Endodermal cell (in vitro differentiated cells): Measurements from ENCODE around the gene BPIFB4. TPM values are rescaled to one million over a fixed set of nuclear protein-coding genes. Genes with fewer than 3 reads are reported as not detected.

ENCODE experiments used
- DNase-seq: peaks from one replicate; pipeline ENCODE4 v3.0.0-alpha.2; 2017
- H3K27ac ChIP-seq: 2 replicates; pipeline ENCODE4 v1.5.1; 2013; ENCODE audit warnings: mild to moderate bottlenecking, low read depth, low read length, moderate library complexity
- H3K27me3 ChIP-seq: 2 replicates; pipeline ENCODE4 v1.6.1; 2013; ENCODE audit warnings: mild to moderate bottlenecking, low read length, moderate library complexity; ENCODE audit not compliant: insufficient read depth, control insufficient read depth, poor library complexity, severe bottlenecking
- H3K36me3 ChIP-seq: 2 replicates; pipeline ENCODE4 v1.7.0; 2013; ENCODE audit warnings: mild to moderate bottlenecking, low read length, moderate library complexity; ENCODE audit not compliant: control insufficient read depth, insufficient read depth
- H3K4me1 ChIP-seq: one replicate; pipeline ENCODE4 v1.7.0; 2013; ENCODE audit warnings: low read length; ENCODE audit not compliant: control insufficient read depth, insufficient read depth
- H3K4me3 ChIP-seq: 2 replicates; pipeline ENCODE4 v1.5.1; 2013; ENCODE audit warnings: mild to moderate bottlenecking, low read length, moderate library complexity
- H3K9ac ChIP-seq: 2 replicates; pipeline ENCODE4 v1.6.1; 2013; ENCODE audit warnings: mild to moderate bottlenecking, low read length, moderate library complexity; ENCODE audit not compliant: poor library complexity, severe bottlenecking; ENCODE audit errors: extremely low read depth
- H3K9me3 ChIP-seq: 2 replicates; pipeline ENCODE4 v1.6.1; 2013; ENCODE audit warnings: mild to moderate bottlenecking, low read length, moderate library complexity; ENCODE audit not compliant: control insufficient read depth
- H3K27ac Mint-ChIP-seq: 2 replicates; pipeline ENCODE4 v1.8.0; 2020; ENCODE audit warnings: mixed read lengths
- H3K27me3 Mint-ChIP-seq: 2 replicates; pipeline ENCODE4 v1.8.0; 2021; ENCODE audit warnings: mild to moderate bottlenecking, mixed read lengths; ENCODE audit not compliant: insufficient read depth
- H3K36me3 Mint-ChIP-seq: 2 replicates; pipeline ENCODE4 v1.8.0; 2020; ENCODE audit warnings: low read depth, mixed read lengths
- H3K4me1 Mint-ChIP-seq: 2 replicates; pipeline ENCODE4 v1.8.0; 2020; ENCODE audit warnings: mixed read lengths
- H3K4me3 Mint-ChIP-seq: 2 replicates; pipeline ENCODE4 v1.8.0; 2020; ENCODE audit warnings: mild to moderate bottlenecking, moderate library complexity, mixed read lengths
- H3K9me3 Mint-ChIP-seq: 2 replicates; pipeline ENCODE4 v1.8.0; 2020; ENCODE audit warnings: mild to moderate bottlenecking, mixed read lengths
- WGBS, 2 experiments: methylation state at CpG; one replicate each; pipeline versions ENCODE4 v1.1.5 to v1.1.7; 2013; ENCODE audit warnings: missing lambda C conversion rate in 2 of 2, mixed read lengths in 1 of 2; ENCODE audit not compliant: insufficient coverage in 1 of 2, insufficient read length in 1 of 2; 5-methylcytosine and 5-hydroxymethylcytosine counted together
- total RNA-seq, 2 donors: library from RNA; stranded (reverse); fragmentation: NEBNext Ultra II Directional in 1 of 2; extraction: Animal tissue kit (Norgen Biotek cat#: 25700) in 1 of 2; gene quantifications; 2 replicates in 1 of 2; 3 replicates in 1 of 2; pipeline ENCODE4 v1.2.1, GENCODE V29; 2021
- TF ChIP-seq, protein P1 (sequence below): fragments of 200-600 bp; sonication (generic); conservative IDR thresholded peaks from 2 replicates; pipeline ENCODE4 v1.5.0; 2021; ENCODE audit warnings: antibody characterized with exemption, mild to moderate bottlenecking

BPIFB4 gene
- total RNA-seq, 2 donors from 2014 or later: 0.22 TPM; not detected in 1

DNA sequence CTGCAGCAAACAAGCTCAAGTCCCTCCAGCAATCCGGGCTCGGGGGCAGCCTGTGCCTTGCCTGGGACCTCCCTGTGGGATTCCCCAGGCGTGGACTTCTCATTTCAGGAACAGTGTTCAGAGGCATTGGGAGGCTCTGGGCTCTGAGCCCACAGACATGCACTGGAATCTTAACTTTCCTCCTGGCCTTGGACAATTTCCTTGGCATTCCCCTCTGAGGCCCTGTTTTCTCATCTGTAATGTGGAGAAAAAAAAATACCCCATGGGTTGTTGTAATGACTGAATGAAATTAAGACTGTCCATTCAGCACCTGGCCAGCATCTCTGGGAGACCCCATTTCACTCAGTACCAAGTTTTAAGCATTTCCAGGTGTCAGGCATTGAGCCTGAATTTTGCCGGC lies 17.6 kb downstream of the BPIFB4 start:
- WGBS, 2 experiments: 85 to 91% methylated on average over 4 of the region's 4 CpGs
- TF ChIP-seq, protein P1, sequence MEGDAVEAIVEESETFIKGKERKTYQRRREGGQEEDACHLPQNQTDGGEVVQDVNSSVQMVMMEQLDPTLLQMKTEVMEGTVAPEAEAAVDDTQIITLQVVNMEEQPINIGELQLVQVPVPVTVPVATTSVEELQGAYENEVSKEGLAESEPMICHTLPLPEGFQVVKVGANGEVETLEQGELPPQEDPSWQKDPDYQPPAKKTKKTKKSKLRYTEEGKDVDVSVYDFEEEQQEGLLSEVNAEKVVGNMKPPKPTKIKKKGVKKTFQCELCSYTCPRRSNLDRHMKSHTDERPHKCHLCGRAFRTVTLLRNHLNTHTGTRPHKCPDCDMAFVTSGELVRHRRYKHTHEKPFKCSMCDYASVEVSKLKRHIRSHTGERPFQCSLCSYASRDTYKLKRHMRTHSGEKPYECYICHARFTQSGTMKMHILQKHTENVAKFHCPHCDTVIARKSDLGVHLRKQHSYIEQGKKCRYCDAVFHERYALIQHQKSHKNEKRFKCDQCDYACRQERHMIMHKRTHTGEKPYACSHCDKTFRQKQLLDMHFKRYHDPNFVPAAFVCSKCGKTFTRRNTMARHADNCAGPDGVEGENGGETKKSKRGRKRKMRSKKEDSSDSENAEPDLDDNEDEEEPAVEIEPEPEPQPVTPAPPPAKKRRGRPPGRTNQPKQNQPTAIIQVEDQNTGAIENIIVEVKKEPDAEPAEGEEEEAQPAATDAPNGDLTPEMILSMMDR: no peak
- no peak overlapping the region for H3K9ac ChIP-seq
- H3K27me3 ChIP-seq: no peaks in the 10 kb centered on the region
- H3K9me3 ChIP-seq: no peaks in the 10 kb centered on the region
- no peaks in the 10 kb centered on the region for H3K4me1 ChIP-seq
- no peak overlapping the region for H3K27ac ChIP-seq
- Mint-ChIP-seq H3K36me3 (no peaks in the 10 kb centered on the region), H3K4me1 (no peaks in the 10 kb centered on the region), H3K9me3 (no peaks in the 10 kb centered on the region), H3K27ac (no peak overlapping the region), H3K27me3 (no peaks in the 10 kb centered on the region), H3K4me3 (no peak overlapping the region)
- no peak overlapping the region for H3K4me3 ChIP-seq
- no peaks in the 10 kb centered on the region for H3K36me3 ChIP-seq
- no peak for DNase-seq

DNA sequence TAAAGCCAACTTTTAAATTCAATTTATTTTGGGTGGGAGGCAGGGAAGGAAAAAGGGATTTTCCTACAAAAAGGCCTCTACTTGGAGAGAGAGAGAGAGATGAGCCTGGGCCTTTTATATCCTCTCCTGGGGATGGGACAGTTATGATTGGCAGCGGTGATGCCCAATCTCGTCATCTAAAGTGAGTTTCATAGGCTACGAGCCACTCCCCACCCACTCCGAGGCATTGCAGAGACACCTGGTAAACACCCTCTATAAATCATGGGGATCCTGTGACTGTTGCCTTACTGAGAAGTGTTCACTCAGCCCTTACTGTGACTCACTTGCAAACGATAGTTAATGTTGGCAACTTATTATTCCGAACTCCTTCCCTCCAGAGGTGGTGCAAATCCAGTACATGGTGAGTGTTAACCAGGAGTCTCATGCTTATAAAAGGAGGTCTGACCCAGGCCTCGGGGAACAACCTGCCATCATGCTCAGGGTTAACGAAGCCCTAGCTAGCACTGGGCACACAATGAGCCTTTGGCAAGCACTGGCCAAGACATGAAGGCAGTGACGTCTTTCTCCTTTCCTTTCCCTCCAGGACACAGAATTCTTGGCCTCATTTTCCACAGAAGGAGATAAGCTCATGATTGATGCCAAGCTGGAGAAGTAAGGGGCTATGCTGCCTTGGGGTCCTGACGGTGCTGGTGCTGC lies 20.5 kb downstream of the BPIFB4 start:
- WGBS, 2 experiments: 84 to 88% methylated on average over 8 to 10 of the region's 10 CpGs
- no peaks in the 10 kb centered on the region for H3K9me3 Mint-ChIP-seq
- no peaks in the 10 kb centered on the region for H3K36me3 Mint-ChIP-seq
- no peaks in the 10 kb centered on the region for H3K27me3 ChIP-seq
- no peaks in the 10 kb centered on the region for H3K4me1 ChIP-seq
- TF ChIP-seq, protein P1: no peak
- no peaks in the 10 kb centered on the region for H3K27me3 Mint-ChIP-seq
- H3K4me1 Mint-ChIP-seq: no peaks in the 10 kb centered on the region
- H3K4me3 Mint-ChIP-seq: no peak overlapping the region
- H3K4me3 ChIP-seq: no peak overlapping the region
- H3K36me3 ChIP-seq: no peaks in the 10 kb centered on the region
- no peak overlapping the region for H3K27ac Mint-ChIP-seq
- no peak for DNase-seq
- H3K9me3 ChIP-seq: no peaks in the 10 kb centered on the region
- no peak overlapping the region for H3K27ac ChIP-seq
- no peak overlapping the region for H3K9ac ChIP-seq

DNA sequence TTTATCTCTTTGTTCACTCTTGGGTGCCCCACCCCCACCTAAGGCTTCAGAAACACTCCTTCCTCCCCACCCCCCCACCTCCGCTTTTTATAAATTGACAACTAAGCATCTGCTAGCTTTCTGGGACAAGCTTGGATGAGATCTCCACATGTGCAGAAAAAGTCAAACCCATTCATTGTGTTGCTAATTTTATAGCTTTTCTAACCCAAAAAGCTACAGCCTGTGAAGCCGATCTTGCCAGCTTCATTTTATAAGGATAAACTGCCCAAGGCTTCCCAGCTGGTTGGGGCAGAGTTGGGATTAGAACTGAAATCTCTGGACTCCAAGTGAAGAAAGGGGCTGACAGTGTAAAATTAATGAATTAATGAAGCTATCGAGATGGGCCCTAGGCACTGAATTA lies 24.1 kb downstream of the BPIFB4 start:
- Mint-ChIP-seq H3K9me3 (no peaks in the 10 kb centered on the region), H3K4me1 (peaks cover 11% of the 10 kb centered on the region), H3K27me3 (no peaks in the 10 kb centered on the region), H3K4me3 (no peak overlapping the region), H3K27ac (no peak overlapping the region), H3K36me3 (no peaks in the 10 kb centered on the region)
- TF ChIP-seq, protein P1: no peak
- 94 to 97% methylated on average over 2 to 3 of the region's 3 CpGs for WGBS, 2 experiments
- H3K27me3 ChIP-seq: no peaks in the 10 kb centered on the region
- H3K9ac ChIP-seq: no peak overlapping the region
- H3K4me3 ChIP-seq: no peak overlapping the region
- H3K36me3 ChIP-seq: no peaks in the 10 kb centered on the region
- no peaks in the 10 kb centered on the region for H3K9me3 ChIP-seq
- H3K4me1 ChIP-seq: peaks cover 5% of the 10 kb centered on the region
- H3K27ac ChIP-seq: no peak overlapping the region
- DNase-seq: no peak
